OCI-LY1 (cell line): ENCODE data around the gene MAN1C1.

Source experiments
- H2AFZ ChIP-seq: fragments of 200-600 bp; sonication (generic), shearing (Covaris generic); 2 replicates; pipeline ENCODE4 v1.6.0; 2014; ENCODE audit warnings: antibody characterized with exemption, mild to moderate bottlenecking, low read length
- H3F3A ChIP-seq: fragments of 200-600 bp; sonication (generic), shearing (Covaris generic); 2 replicates; pipeline ENCODE4 v1.6.0; 2014; ENCODE audit warnings: mild to moderate bottlenecking, antibody characterized with exemption, low read length, moderate library complexity; ENCODE audit not compliant: insufficient read depth
- H3K27ac ChIP-seq: fragments of 200-600 bp; sonication (generic); 2 replicates; pipeline ENCODE4 v1.5.1; 2014; ENCODE audit warnings: low read length, mixed run types, mild to moderate bottlenecking, low read depth; ENCODE audit not compliant: poor library complexity, severe bottlenecking
- H3K27me3 ChIP-seq: fragments of 200-600 bp; sonication (generic); 2 replicates; pipeline ENCODE4 v1.6.0; 2014; ENCODE audit warnings: antibody characterized with exemption, mild to moderate bottlenecking, low read length, moderate library complexity; ENCODE audit not compliant: insufficient read depth
- H3K36me3 ChIP-seq: fragments of 200-600 bp; sonication (generic); 2 replicates; pipeline ENCODE4 v1.6.1; 2014; ENCODE audit warnings: mild to moderate bottlenecking, antibody characterized with exemption, low read length, moderate library complexity, mixed read lengths; ENCODE audit not compliant: insufficient read depth
- H3K4me1 ChIP-seq: fragments of 200-600 bp; sonication (generic); 2 replicates; pipeline ENCODE4 v1.5.1; 2014; ENCODE audit warnings: mild to moderate bottlenecking, low read length, moderate library complexity; ENCODE audit not compliant: insufficient read depth, severe bottlenecking
- H3K4me2 ChIP-seq: fragments of 200-600 bp; sonication (generic), shearing (Covaris generic); 2 replicates; pipeline ENCODE4 v1.6.1; 2014; ENCODE audit warnings: low read length
- H3K4me3 ChIP-seq: fragments of 200-600 bp; sonication (generic); 2 replicates; pipeline ENCODE4 v1.5.1; 2014; ENCODE audit warnings: low read length, low read depth, mild to moderate bottlenecking, mixed read lengths; ENCODE audit not compliant: poor library complexity, severe bottlenecking
- H3K79me2 ChIP-seq: fragments of 200-600 bp; shearing (Covaris generic); 2 replicates; pipeline ENCODE4 v1.6.1; 2016; ENCODE audit warnings: mixed run types, low read length, mixed read lengths; ENCODE audit not compliant: insufficient read depth
- H3K9ac ChIP-seq: fragments of 200-600 bp; sonication (generic), shearing (Covaris generic); 2 replicates; pipeline ENCODE4 v1.6.1; 2014; ENCODE audit warnings: mild to moderate bottlenecking, low read length, mixed read lengths
- H3K9me2 ChIP-seq: fragments of 200-600 bp; sonication (generic), shearing (Covaris generic); 2 replicates; pipeline ENCODE4 v1.6.1; 2014; ENCODE audit warnings: low read depth, mild to moderate bottlenecking, low read length, mixed read lengths
- H3K9me3 ChIP-seq: fragments of 200-600 bp; shearing (Covaris generic); 2 replicates; pipeline ENCODE4 v1.6.1; 2014; ENCODE audit warnings: low read length, mixed read lengths
- H4K20me1 ChIP-seq: fragments of 200-600 bp; sonication (generic), shearing (Covaris generic); 2 replicates; pipeline ENCODE4 v1.6.0; 2016; ENCODE audit warnings: mild to moderate bottlenecking, low read length; ENCODE audit not compliant: insufficient read depth
- CTCF ChIP-seq: fragments of 200-600 bp; sonication (generic), shearing (Covaris generic); IDR thresholded peaks from 2 replicates; pipeline ENCODE4 v1.5.1; 2017; ENCODE audit warnings: mild to moderate bottlenecking, antibody characterized with exemption, low read length, moderate library complexity, mixed read lengths
- EZH2 ChIP-seq: fragments of 200-600 bp; sonication (generic), shearing (Covaris generic); IDR thresholded peaks from 2 replicates; pipeline ENCODE4 v1.8.0; 2017; ENCODE audit warnings: borderline replicate concordance, mixed run types, mild to moderate bottlenecking, antibody characterized with exemption, low read length, moderate library complexity, mixed read lengths

MAN1C1 gene

GRCh38 chr1:25774206-25774803 is 157.7 kb downstream of the MAN1C1 start:
- Histone ChIP-seq H2AFZ (no peak overlapping the region), H3K4me3 (no peak overlapping the region), H3K79me2 (no peaks in the 10 kb centered on the region), H3K27ac (peak overlapping the region; percentile 40), H4K20me1 (no peaks in the 10 kb centered on the region), H3K36me3 (no peaks in the 10 kb centered on the region), H3K4me1 (peaks cover 30% of the 10 kb centered on the region), H3K9me2 (no peaks in the 10 kb centered on the region), H3K9ac (no peak overlapping the region), H3F3A (0 out of 2 replicates have a peak, but pooled peaks cover 5% of the 10 kb centered on the region), H3K9me3 (no peaks in the 10 kb centered on the region), H3K27me3 (peaks cover 7% of the 10 kb centered on the region; the same call in 1 of the 2 replicates), H3K4me2 (peak overlapping the region; percentile 33)
- no peak for TF ChIP-seq EZH2
- no peak for TF ChIP-seq CTCF

GRCh38 chr1:25774921-25775771 is 158.6 kb downstream of the MAN1C1 start:
- Histone ChIP-seq H3K9ac (no peak overlapping the region), H3K4me2 (peak overlapping the region; percentile 33; the same call in 1 of the 2 replicates), H3K36me3 (no peaks in the 10 kb centered on the region), H3K4me1 (peaks cover 30% of the 10 kb centered on the region), H3K9me2 (no peaks in the 10 kb centered on the region), H2AFZ (no peak overlapping the region), H3K4me3 (no peak overlapping the region), H3K27me3 (peaks cover 7% of the 10 kb centered on the region; the same call in 1 of the 2 replicates), H3K9me3 (no peaks in the 10 kb centered on the region), H3K79me2 (no peaks in the 10 kb centered on the region), H3K27ac (peak overlapping the region; percentile 40), H4K20me1 (no peaks in the 10 kb centered on the region), H3F3A (0 out of 2 replicates have a peak, but pooled peaks cover 5% of the 10 kb centered on the region)
- TF ChIP-seq CTCF (no peak), EZH2 (no peak)

GRCh38 chr1:25779388-25779787 is 162.8 kb downstream of the MAN1C1 start:
- Histone ChIP-seq H3K4me1 (peaks cover 18% of the 10 kb centered on the region), H3K9ac (no peak overlapping the region), H3K36me3 (no peaks in the 10 kb centered on the region), H3K4me2 (no peak overlapping the region), H3K27me3 (peaks cover 20% of the 10 kb centered on the region), H3F3A (0 out of 2 replicates have a peak, but pooled peaks cover 5% of the 10 kb centered on the region), H3K4me3 (no peak overlapping the region), H3K9me3 (no peaks in the 10 kb centered on the region), H3K9me2 (no peaks in the 10 kb centered on the region), H4K20me1 (no peaks in the 10 kb centered on the region), H3K27ac (no peak overlapping the region), H3K79me2 (no peaks in the 10 kb centered on the region), H2AFZ (no peak overlapping the region)
- no peak for TF ChIP-seq CTCF
- no peak for TF ChIP-seq EZH2
